ENCODE results near the gene SPTBN5.

GRCh38 chr15:41820791-41821423 is 72.9 kb downstream of the SPTBN5 start:
- TF ChIP-seq MTA3 (IDR thresholded peaks at IDR 0.05; ENCODE audit: borderline replicate concordance, low read length), result no peak
- no peak for TF ChIP-seq TBL1XR1 (IDR thresholded peaks at IDR 0.05; ENCODE audit: low read depth, low read length)
- TF ChIP-seq EP300 (IDR thresholded peaks at IDR 0.05; ENCODE audit: borderline replicate concordance in 1 of 2, control insufficient read depth in 1 of 2, low read depth in 2 of 2, low read length in 2 of 2), result no peak
- TF ChIP-seq, protein P1, sequence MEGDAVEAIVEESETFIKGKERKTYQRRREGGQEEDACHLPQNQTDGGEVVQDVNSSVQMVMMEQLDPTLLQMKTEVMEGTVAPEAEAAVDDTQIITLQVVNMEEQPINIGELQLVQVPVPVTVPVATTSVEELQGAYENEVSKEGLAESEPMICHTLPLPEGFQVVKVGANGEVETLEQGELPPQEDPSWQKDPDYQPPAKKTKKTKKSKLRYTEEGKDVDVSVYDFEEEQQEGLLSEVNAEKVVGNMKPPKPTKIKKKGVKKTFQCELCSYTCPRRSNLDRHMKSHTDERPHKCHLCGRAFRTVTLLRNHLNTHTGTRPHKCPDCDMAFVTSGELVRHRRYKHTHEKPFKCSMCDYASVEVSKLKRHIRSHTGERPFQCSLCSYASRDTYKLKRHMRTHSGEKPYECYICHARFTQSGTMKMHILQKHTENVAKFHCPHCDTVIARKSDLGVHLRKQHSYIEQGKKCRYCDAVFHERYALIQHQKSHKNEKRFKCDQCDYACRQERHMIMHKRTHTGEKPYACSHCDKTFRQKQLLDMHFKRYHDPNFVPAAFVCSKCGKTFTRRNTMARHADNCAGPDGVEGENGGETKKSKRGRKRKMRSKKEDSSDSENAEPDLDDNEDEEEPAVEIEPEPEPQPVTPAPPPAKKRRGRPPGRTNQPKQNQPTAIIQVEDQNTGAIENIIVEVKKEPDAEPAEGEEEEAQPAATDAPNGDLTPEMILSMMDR (IDR thresholded peaks at IDR 0.05 in 2 of 3, conservative IDR thresholded peaks at IDR 0.05 in 1 of 3; ENCODE audit: control insufficient read depth in 2 of 3, extremely low read depth in 1 of 3, insufficient read depth in 1 of 3, low read depth in 3 of 3, low read length in 3 of 3), result no peak
- no peak for TF ChIP-seq POLR2A (IDR thresholded peaks at IDR 0.05; ENCODE audit: low read depth, low read length)
- no peak for TF ChIP-seq CHD4 (IDR thresholded peaks at IDR 0.05)
- TF ChIP-seq, protein P2, sequence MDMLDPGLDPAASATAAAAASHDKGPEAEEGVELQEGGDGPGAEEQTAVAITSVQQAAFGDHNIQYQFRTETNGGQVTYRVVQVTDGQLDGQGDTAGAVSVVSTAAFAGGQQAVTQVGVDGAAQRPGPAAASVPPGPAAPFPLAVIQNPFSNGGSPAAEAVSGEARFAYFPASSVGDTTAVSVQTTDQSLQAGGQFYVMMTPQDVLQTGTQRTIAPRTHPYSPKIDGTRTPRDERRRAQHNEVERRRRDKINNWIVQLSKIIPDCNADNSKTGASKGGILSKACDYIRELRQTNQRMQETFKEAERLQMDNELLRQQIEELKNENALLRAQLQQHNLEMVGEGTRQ (IDR thresholded peaks at IDR 0.05; ENCODE audit: borderline replicate concordance, low read depth, low read length), result no peak
- no peak for TF ChIP-seq JUNB (IDR thresholded peaks at IDR 0.05)
- TF ChIP-seq YY1 (IDR thresholded peaks at IDR 0.05; ENCODE audit: low read depth, low read length), result no peak
- TF ChIP-seq JUND (IDR thresholded peaks at IDR 0.05; ENCODE audit: low read depth, low read length), result no peak
- no peak for TF ChIP-seq NFYA (IDR thresholded peaks at IDR 0.05; ENCODE audit: borderline replicate concordance, low read depth, low read length)
- no peak for TF ChIP-seq CHD1 (IDR thresholded peaks at IDR 0.05; ENCODE audit: low read depth, low read length)
- no peak for TF ChIP-seq MXI1 (IDR thresholded peaks at IDR 0.05; ENCODE audit: low read depth, low read length)

All from GM12878 (cell line).